NCI-H526 (cell line): Measurements from ENCODE around the gene AP1M2.
"Not testable (repeated sequence)": the region's sequence is repeated elsewhere in the genome, so short reads cannot be mapped to it uniquely, and the experiment has no call there.

Experiments
- DNase-seq, 2 experiments: peaks; one replicate each; lab custom pipeline; 2025; lab: John Stamatoyannopoulos, UW

Gene AP1M2

DNA sequence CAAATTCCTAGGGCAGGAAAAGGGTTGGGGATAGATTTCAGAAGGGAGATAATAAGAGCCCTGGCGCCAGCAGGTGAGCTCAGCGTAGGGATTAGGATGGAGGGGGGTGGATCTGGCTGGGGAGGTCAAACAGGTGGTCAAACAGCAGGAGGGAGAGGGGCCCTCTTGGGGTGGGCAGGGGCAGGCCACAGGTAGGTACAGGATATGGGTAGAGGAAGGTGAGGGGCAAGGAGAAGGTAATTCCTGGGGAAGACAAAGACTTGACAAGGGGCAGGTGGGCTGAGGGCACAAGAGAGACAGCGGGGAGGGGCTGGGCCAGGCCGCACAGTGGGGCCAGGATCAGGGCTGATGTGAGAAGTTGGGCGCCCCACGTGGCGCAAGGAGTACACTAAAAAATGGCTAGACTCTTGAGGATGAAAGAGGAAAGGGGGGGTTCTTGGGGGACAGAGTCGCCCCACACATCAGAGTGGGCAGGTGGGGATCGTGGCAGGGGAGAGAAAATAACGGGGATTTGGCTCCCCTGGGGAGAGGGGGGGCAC, 22.0 kb downstream of the AP1M2 start:
- peak in 1 of 2 experiments; percentile 53 for DNase-seq

DNA sequence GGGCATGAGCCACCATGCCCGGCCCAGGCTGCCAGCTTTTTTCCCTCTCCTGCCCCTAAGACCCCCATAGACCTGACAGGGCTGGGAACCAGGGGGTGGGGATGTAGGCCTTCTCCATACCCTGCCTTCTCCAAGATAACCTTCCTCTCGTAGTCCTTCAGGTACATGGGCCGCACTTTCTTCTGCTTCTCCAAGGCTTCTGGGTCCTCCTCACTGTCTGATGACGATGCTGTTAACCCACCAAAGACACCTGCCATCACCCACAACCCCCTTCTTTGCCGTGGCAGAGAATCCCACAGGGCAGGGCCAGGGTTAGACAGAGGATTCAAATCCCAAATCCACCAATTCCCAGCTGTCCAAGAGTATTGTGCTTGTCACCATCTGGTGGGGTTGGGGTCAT, 24.5 kb downstream of the AP1M2 start:
- DNase-seq, result no peak

DNA sequence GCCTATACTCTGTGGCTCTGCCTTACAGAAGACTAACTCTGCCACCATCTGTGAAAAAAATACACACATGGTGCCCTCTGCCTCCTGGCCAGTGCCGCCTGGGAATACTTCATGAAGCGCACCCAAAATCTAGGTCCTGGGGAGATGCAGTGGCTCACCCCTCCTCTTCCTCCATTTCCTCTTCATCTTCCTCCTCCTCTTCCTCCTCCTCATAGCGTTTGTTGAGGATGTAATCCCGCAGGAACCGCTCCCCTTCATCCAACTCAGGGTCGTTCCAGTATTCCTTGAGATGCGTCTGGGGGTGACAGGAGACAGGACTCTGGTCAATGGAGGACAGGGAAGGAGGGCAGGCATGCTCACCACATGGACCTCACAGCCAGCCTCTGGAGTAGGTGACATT, 27.0 kb downstream of the AP1M2 start:
- no peak for DNase-seq

DNA sequence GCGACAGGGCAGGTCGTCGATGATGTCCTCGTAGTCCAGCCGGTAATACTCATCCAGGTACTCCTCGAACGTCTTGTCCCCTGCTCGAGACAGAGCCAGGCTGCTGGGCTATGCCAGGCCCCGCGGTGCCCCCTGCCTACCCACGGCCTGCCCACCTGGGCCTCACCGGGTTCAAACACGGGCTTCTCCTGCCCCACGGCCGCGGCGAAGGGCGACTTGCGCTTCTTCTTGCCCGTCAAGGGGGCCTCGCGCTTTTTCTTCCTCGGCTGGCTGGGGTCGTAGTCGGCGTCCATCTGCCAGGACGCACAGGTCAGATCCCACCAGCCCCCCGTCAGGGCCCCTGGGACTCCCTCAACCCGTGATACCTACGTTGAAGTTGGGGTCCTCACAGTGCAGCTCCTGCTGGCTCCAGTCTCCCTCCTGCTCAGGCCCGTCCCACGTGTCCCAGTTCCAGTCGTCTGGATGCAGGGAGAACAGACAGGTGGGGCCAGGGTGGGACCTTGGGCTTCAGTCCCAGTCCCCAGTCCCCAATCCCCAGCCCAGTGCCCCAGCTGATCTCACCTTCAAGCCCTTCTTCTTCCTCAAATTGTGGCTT, 29.4 kb downstream of the AP1M2 start:
- no peak for DNase-seq

DNA sequence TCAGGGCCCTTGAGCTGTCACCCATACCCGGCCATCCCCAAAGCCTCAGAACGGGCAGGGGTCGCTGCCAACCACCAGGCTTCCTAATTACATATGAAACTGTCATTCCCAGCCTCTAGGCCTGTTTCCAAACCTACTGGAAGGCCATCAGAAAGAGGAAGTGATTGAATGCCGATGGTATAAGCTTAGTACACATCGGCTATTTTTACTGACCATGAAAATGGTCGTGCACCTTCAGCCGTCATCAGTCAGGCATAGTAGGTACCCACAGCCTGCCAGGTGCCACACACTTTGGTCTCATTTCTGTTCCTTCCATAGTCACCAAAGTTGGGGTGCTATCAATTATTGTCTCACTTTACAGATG, 31.5 kb downstream of the AP1M2 start:
- no peak for DNase-seq

DNA sequence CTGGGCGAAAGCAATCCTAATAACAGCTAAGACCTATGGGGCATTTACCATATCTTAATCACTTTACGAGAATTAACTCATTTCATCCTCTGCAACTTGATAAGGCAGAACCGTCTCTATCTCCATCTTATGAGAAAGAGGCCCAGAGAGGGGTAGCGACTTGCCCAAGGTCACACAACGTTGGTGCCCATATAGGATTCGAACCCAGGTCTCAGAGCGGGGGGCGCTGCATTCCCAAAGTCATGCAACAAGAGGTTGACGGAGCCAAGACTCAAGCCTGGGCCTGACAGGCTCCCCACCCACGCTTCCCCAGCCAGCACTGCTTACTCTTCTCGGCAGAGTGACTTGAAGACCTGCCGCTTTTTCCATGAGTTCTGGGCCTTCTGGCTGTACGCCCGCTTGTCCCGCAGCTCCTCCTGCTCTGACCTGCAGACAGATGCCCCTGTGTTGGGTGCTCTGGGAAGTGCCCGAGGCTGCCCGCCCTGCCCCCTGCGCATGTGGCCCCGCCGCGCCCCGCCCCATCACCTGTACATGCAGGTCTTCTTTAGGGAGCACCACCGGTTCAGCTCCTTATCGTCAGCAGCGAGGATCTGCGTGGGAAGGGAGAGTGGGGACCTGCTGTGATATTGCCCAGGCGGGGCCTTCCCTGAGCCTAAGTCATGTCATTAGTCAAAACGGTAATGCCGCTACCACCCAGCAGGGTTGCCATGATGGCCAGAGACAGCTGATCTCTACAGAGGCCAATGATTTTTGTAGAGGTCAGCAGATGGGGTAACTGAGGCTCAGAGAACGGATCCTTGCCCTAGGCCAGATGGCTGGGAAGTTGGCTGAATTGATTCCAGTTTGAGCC, 32.1 kb downstream of the AP1M2 start:
- DNase-seq, result no peak

DNA sequence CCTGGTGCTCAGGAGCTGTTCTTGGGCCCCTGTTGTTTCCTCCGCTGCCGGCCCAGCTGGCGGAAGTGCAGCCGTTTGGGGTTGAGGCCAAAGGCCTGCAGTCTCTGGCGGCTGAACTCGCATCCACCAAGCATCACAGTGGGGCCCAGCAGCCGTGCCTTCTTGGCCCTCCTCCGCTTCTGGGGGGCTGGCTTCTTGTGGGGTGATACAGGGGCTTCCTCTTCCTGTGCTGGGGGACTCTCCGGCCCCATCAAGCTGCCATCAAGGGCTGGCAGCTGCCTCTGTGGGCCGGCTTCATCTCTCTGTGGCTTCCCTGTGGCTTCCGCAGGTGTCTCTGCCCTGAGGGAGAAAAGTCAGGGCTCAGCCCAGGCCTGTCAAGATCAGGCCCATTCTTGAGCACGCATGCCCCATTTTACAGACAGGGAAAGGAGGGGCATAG, 33.1 kb downstream of the AP1M2 start:
- DNase-seq, result no peak

DNA sequence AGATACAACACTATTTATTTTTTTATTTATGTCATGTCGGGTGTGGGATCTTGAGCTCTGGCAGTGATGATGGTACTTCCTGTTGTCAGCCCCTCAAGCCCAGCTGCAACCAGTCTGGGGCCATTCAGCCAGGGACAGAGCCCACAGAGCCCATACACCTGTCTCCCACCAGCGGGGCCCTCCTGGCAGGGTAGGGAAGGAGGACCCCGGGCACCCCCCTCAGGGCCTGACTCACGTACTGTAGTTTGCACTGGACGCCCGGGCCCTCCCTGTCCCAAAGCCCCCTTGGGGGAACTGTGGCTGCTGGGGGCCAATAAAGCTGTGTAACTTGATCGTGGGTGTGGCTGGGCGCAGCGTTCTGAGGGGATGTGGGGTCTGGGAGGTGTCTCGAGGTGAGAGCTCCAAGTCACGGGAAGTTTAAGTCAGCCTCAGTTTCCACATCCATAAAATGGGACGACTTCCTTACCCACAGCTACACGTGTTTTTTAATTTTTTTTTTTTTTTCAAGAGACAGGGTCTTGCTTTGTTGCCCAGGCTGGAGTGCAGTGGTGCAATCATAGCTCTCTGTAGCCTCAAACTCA, 33.9 kb downstream of the AP1M2 start:
- DNase-seq, result no peak

DNA sequence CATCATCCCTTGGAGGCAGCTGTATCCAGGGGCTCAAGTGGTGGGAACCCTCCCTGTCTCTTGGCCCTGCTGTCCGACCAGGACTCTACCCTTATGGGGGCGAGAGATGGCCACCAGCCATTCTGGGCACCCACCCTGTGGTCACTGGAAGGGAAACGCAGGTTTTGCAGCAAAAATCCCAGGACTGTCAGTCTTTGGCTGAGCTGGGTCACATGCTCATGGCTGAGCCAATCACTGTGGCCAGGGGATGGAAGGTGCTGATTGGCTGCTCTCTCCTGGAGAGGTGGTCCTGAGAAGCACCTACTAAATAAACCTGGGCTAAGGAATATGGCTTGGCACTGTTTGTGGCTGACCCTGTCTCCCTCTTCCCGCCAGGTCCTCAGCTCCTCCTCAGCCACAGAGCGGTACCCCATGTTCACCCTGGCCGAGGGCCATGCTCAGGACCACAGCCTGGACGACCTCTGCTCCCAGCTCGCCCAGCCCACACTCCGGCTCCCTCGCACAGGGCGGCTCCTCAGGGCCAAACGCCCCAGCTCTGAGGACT, 34.5 kb downstream of the AP1M2 start:
- peak in 1 of 2 experiments; percentile 17 for DNase-seq

DNA sequence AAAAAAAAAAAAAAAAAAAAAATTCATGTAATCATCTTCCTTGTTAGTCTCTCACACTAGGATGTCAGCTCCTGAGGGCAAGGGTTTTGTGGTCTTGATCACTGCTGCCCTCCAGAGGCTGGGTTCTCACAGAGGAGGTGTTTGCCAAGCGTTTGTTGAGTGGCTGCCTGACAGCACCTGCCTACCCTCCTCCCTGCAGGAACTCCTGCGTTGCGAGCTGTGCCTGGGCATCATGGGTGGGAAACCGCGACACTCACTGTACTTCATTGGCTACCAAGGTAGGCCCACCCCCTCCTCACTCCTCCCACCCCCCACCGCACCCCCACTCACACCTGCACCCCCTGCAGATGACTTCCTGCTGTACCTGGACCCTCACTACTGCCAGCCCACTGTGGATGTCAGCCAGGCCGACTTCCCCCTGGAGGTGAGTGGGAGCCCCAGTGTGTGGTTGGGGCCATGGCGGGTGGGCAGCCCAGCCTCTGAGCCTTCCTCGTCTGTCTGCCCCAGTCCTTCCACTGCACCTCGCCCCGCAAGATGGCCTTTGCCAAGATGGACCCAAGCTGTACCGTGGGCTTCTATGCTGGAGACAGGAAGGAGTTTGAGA, 35.3 kb downstream of the AP1M2 start:
- peak in 1 of 2 experiments; percentile 10 for DNase-seq

DNA sequence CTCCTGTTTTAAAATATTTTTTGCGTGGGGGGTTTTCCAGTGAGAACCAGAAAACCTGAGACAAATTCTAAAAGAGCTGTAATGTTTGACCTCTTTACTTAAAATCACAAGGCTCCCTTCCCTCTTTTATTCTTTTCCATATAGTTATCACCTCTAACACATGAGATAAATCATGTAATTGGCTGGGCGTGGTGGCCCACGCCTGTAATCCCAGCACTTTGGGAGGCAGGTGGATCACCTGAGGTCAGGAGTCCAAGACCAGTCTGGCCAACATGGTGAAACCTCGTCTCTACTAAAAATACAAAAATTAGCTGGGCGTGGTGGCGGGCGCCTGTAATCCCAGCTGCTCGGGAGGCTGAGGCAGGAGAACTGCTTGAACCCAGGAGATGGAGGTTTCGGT, 36.1 kb downstream of the AP1M2 start:
- DNase-seq, result not testable (repeated sequence)

DNA sequence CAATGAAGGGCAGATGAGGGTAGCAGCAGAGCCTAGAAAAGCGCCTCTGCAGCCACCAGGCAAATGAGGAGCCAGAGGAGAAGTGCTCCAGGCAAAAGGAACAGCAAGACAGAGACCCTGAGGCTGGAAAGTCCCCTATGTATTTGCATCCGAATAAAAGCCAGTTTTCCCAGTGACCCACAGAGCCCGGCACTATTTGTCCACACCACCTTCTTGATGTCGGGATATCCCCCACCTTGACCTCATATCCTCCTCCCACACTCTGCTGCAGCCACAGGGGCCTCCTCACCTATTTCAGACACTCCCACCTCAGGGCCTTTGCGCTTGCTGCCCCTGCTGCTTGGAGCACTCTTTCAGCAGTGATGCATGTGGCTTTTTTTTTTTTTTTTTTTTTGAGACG, 36.8 kb downstream of the AP1M2 start:
- DNase-seq, result no peak

DNA sequence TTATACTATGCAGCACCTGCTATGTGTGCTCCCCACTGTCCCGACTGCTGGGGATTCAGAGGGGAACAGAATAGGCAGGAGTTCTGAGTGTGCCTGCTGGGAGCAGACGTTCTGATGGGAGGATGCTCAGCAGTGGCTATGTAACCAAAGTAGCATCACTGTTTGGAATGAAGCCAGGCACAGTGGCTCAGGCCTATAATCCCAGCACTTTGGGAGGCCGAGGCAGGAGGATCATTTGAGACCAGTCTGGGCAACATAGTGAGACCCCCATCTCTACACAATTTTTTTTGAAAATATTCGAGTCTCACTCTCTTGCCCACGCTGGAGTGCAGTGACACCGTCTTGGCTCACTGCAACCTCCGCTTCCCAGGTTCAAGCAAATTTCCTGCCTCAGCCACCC, 37.4 kb downstream of the AP1M2 start:
- no peak for DNase-seq

DNA sequence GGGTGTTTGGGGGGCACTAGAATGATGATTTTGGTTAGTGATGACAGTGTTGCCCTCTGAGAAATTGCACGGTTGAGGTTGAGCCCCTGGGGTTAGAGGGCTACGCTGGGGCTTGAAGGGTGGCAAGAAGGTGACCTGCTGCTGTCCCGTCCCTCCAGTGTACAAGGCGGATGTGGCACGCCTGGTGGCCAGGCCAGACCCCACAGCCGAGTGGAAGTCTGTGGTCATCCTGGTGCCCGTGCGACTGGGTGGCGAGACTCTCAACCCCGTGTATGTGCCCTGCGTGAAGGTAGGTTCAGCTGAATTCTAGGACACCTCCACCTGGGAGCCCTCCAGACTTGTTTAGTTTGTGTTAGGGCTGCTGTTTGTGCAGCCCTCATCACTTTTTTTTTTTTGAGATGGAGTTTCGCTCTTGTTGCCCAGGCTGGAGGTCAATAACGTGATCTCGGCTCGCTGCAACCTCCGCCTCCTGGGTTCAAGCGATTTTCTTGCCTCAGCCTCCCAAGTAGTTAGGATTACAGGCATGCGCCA, 38.3 kb downstream of the AP1M2 start:
- no peak for DNase-seq

DNA sequence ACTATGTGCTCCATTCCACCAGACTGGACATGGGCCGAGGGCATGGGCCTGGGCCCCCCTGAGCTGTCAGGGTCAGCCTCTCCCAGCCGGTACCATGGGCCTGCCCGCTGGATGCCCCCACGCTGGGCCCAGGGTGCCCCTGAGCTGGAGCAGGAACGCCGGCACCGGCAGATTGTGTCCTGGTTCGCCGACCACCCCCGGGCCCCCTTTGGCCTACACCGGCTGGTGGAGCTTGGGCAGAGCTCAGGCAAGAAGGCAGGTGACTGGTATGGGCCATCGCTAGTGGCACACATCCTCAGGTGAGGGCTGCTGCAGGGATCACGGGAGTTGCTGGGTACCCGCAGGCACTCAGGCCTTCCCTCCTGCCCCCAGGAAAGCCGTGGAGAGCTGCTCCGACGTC, 40.3 kb downstream of the AP1M2 start:
- DNase-seq, result no peak

DNA sequence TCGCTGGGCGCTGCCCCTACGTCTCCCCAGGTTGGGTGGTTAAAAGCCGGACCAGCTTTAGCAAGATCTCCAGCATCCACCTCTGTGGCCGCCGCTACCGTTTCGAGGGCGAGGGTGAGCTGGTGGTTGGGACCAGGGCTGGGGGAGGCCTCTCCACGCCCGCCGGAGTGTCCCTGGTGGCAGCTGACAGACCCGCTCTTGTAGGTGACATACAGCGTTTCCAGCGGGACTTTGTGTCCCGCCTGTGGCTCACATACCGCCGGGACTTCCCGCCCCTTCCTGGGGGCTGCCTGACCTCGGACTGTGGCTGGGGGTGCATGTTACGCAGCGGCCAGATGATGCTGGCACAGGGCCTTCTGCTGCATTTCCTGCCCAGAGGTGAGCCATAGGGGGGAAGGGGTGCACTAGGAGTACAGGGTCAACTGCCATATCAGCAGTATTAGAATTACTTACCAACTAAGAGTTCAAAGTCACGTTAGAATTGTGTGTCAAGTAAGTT, 42.3 kb downstream of the AP1M2 start:
- DNase-seq, result no peak

DNA sequence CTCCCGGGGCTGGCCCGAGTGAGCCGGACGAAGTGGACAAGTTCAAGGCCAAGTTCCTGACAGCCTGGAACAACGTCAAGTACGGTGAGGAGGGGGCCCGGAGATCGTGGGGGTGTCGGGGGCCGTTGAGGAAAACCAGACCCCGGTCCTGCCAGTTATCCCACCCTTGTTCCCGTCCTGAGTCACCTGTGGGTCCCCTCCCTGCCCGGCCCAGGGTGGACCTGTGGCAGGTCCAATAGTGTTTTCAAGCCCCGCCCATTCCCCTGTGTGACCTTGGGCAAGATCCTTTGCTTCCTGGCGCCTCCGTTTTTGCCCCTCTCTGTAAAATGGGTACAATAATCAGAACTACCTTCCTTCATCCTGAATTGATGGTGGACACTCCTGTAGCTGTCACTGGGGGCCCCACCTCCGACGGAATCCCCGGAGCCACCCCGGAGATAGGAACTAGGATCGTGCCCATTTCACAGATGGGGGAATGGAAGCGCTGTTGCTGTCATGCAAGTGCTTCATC, 42.8 kb downstream of the AP1M2 start:
- DNase-seq, result no peak

DNA sequence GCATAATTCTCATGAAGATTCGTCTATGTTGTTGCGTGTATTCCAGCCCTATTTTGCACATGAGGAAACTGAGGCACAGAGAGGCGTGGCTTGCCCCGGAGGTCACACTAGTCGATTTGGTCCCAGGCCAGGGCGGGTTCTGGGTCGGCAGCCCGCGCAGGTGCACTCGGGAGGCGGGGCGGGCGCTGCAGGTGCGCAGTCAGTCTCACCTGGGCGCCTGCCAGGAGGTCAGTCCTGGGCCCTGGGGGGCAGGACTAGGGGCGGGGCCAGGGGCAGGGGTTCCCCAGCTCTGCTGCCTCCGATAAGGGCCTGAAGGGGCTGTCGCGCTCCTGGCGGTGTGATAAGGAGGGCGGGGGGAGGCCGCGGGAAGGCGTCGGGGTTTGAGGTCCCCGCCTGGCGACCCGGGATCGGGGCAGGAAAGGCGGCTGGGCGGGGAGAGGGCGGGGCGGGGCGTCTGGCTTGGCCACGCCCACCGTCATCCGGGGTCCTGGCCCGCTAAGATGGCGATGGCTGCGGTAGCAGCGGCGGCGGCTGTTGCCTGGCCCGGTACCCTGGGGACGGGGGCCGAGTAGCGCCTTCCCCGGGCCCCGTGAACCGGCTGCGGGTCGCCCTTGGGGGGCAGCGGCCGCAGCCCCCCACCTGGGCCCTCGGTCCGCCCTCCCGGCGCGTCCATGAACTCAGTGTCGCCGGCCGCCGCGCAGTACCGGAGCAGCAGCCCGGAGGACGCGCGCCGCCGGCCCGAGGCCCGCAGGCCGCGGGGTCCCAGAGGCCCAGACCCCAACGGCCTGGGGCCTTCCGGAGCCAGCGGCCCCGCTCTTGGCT, 43.5 kb downstream of the AP1M2 start, which contains the start of gene ATG4D:
Gene ATG4D, plus strand, starts transcription at position 485 of the 822 bp plus-strand sequence. Its CDS starts 187 bp downstream, at position 672.
- peak; percentile 62 to 86 for DNase-seq

DNA sequence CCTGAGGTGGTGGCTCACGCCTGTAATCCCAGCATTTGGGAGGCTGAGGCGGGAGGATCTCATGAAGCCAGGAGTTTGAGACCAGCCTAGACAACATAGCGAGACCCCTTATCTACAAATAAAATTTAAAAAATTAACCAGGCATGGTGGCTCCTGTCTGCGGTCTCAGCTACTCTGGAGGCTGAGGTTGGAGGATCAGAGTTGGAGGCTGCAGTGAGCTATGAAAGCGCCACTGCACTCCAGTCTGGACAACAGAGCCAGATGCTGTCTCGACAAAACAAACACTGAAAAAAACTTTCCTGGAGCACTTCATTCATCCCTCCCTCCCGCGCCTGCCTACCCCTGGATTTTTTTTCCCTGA, 44.1 kb downstream of the AP1M2 start:
- DNase-seq, result no peak

DNA sequence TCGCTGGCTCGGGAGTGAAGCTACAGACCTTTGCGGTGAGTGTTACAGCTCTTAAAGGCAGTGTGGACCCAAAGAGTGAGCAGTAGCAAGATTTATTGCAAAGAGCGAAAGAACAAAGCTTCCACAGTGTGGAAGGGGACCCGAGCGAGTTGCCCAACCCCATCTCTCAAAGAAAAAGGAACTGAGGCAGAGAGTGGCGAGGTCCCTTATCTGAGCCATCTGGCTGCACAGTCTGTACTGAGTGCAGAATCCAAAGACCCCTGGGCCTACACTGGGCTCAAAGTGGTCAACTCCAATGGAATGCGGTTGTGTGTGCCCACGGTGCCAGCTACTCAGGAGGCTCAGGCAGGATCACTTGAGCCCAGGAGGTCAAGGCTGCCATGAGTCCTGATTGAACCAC, 48.1 kb downstream of the AP1M2 start:
- not testable (repeated sequence) for DNase-seq
